Dedifferentiated amniotic fluid mesenchymal stem cell (primary cell): ENCODE measurements around the gene MYO1D.
A peak's percentile ranks its signal among the peaks of the same experiment; 100 is the strongest.
"Not testable (repeated sequence)": the region's sequence is repeated elsewhere in the genome, so short reads cannot be mapped to it uniquely, and the experiment has no call there.

Experiments used
- DNase-seq: peaks from one replicate; pipeline ENCODE4 v3.0.0-alpha.2; 2016; ENCODE audit errors: extremely low spot score

The MYO1D gene

GRCh38 chr17:32731556-32732295 is 145.2 kb downstream of the MYO1D start:
- DNase-seq, result no peak

- no peak for DNase-seq
These were observed 149.2 kb downstream of the MYO1D start for GRCh38 chr17:32727681-32728080.

DNA sequence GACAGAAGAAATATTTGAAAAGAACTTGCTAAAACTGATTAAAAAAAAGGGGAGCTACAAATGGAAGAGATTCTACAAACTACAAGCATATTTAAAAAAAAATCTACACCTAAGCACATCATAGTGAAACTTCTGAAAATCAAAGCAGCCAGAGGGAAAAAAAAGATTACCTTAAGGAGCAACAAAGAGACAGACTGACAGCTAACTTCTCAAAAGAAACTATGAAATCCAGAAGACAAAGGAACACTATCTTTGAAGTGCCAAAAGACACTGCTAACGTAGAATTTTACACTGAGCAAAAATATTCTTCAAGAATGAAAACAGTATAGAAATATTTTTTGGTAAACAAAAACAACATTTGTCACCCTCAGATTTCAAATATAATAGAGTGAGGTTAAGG is 151.2 kb downstream of the MYO1D start:
- no peak for DNase-seq

DNA sequence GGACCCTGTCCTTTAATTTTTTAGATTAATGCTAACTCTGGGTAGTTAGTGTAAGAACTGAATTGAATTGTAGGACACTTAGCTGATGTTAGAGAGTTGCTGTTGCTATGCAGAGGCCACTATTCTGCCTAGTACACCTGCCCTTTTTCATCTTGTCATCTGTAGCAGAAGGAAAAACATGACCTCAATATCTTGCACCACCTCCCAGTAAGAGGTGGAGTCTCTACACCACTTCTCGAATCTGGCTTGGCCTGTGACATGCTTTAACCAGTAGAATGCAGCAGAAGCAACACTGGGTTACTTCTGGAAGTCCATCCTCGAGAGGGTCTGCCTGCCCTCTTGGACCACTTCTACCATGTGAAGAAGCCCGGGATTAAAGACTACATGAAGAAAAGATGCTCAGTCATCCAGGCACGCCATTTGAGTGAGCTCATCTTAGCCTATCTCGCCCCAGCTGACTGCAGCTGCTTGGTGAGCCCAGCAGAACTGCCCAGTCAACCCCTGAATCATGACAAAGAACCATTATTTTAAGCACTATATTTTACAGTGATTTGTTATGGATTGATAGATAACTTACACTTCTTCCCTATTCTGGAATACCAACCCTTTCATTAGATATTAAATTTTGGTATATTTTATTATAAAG is 153.5 kb downstream of the MYO1D start:
- DNase-seq, result no peak

GRCh38 chr17:32722733-32723132 is 154.2 kb downstream of the MYO1D start:
- no peak for DNase-seq

DNA sequence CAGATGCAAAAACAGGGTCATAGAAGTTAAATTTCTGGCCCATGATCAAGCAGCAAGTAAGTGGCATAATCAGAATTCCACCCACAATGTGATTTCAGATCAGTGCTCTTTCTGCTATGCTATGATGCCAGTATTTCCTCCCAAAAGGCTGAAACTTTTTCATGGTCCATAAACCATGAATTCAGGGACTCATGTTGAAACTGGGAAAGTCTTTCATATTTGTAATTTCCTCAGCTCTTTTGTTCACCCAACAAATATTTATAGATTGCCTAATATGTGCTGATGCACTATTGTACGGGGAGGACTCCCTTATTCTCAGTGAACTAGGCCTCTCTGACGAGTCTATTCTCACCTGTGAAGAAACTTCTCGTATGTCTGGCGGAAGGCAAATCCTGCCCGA is 156.3 kb downstream of the MYO1D start:
- DNase-seq, result no peak

GRCh38 chr17:32719689-32720088 is 157.2 kb downstream of the MYO1D start:
- no peak for DNase-seq

DNA sequence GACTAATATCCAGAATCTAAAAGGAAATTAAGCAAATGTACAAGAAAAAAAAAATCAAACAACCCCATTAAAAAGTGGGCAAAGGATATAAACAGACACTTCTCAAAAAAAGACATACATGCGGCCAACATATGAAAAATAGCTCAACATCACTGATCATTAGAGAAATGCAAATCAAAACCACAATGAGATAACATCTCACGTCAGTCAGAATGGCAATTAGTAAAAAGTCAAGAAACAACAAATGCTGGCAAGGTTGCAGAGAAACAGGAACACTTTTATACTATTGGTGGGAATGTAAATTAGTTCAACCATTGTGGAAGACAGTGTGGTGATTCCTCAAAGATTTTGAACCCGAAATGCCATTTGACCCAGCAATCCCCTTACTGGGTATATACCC is 162.0 kb downstream of the MYO1D start:
- DNase-seq, result not testable (repeated sequence)

DNA sequence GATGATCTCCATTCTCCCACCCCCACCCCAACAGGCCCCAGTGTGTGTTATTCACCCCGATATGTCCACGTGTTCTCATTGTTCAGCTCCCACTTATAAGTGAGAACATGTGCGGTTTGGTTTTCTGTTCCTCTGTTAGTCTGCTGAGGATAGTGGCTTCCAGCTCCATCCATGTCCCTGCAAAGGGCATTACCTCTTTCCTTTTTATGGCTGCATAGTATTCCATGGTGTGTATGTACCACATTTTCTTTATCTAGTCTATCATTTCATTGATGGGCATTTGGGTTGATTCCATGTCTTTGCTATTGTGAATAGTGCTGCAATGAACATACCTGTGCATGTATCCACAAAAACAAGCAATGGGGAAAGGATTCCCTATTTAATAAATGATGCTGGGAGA is 162.7 kb downstream of the MYO1D start:
- not testable (repeated sequence) for DNase-seq

GRCh38 chr17:32713081-32713480 is 163.8 kb downstream of the MYO1D start:
- DNase-seq, result no peak

DNA sequence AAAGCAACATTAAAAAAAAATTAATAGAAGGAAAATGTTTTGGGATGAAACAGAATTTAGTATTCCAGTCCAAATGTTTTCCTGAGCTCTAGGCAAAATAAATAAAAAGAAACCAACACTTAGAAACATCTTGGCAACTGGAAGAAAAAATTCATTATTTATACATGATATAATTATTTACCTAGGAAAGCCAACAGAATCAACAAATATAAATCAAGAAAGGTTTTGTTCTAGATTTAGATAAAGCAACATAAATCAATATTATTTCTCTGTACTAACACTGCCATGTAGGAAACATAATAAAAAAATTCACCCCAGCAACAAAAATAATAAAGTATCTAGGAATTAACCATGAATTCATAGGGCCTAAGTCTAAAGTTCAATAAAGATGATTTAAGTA is 167.4 kb downstream of the MYO1D start:
- no peak for DNase-seq

DNA sequence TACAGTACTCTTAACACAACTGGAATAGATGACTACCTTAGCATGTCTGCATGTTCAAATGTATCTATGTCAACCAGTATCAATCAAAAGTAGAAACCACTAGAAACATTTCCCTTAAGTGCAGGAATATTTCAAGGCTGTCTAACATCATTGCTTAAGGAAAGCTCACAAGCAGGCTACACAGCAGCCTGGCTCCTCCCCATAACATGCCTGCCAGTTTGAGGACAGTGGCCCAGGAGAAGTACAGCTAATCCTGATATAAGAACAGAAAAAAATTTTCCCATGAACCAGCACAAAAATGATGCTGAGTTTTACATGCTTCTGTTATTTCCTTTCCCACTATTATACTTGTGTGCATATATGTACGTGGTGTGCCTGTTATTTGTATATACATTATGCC is 175.1 kb downstream of the MYO1D start:
- DNase-seq, result no peak

GRCh38 chr17:32699247-32699646 is 177.7 kb downstream of the MYO1D start:
- no peak for DNase-seq

DNA sequence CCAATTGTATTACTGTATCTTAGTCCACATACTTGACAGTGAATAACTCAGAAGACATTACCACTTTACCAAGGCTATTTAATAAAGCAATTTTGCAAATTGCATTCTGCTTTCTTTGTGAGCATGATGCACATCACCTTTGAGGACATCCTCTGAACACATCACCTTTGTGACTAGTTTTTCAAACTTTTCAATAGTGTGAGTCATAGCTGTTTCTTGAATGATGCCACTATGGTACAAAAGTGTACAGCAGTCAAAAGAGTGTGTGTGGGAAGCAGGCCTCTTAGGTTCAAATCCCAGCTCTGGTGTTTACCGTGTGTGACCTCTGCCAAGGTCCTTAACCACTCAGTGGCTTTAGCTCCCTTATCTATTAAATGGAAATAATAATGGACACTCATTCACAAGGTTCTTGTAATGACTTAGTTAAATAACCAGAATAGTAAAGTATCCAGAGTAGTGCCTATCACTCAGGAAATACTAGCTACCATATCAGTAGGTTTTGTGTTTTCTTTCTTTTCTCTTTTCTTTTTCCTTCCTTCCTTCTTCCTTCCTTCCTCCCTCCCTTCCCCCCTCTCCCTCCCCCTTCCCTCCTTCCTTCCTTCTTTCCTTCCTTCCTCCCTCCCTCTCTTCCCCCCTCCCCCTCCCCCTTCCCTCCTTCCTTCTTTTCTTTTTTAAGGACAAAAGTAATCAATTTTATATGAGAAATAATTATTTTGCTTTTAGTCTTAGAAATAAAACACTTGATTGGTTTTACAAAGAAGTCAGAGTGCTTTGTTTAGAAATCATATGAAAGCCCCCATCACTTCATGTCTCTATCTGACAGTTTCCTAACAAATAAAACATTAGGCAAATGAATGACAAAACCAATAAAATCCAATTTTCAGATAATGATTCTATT is 178.9 kb downstream of the MYO1D start:
- no peak for DNase-seq

DNA sequence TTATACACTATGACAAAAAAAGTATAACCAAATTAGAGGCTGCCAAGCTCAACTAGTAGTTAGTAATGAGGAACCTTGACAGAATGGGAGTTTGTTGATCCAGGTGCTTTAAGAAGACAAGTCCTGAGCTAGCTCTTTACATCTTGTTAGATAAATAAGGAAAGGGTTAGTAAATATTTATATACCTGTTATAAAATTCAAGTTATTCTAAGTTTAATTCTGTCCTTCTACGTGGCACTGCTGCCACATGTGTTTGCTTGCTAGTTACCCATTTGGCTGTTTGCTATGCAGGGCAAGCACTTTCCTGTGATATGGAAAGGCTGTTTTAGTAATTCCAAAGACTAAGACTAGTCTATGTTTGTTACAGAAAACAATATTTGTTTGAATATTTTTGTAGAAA is 180.5 kb downstream of the MYO1D start:
- no peak for DNase-seq

- no peak for DNase-seq
These were observed 181.1 kb downstream of the MYO1D start for GRCh38 chr17:32695864-32696263.

GRCh38 chr17:32693194-32693897 is 183.6 kb downstream of the MYO1D start:
- peak; percentile 2 for DNase-seq

DNA sequence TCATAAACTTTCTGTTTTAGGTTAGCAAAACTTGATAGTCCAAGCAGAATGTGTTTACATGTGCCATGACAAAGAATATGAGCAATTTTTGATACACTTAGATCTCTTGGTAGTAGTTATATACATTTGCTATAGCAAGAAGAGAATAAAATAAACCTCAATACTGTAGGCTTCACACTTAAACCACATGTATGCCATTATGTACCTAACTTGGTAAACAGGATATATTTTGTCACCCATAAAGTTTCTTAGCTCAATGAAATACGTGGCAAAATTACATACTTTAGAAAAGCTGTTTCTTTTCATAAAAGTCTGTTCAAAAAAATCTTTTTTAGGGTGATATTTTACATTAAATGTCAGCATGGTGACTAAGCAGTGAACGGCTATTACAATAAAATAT is 184.7 kb downstream of the MYO1D start:
- DNase-seq, result peak; percentile 9

GRCh38 chr17:32689348-32689747 is 187.6 kb downstream of the MYO1D start:
- no peak for DNase-seq

- DNase-seq, result no peak
These were observed 188.7 kb downstream of the MYO1D start for GRCh38 chr17:32688221-32688620.

GRCh38 chr17:32684087-32684958 is 192.6 kb downstream of the MYO1D start:
- DNase-seq, result no peak
